CD14-positive monocyte (primary cell): ENCODE data around the gene SYNE4. TPM values are rescaled to one million over a fixed set of nuclear protein-coding genes. Genes with fewer than 3 reads are reported as not detected.

Experiments used
- DNase-seq, 3 donors: peaks; one replicate each; pipeline ENCODE4 v3.0.0-alpha.2; 2011 to 2022
- H2AFZ ChIP-seq: 2 replicates; pipeline ENCODE4 v1.6.0; 2012; ENCODE audit warnings: mild to moderate bottlenecking, low read depth, low read length, inconsistent platforms; ENCODE audit not compliant: insufficient read depth, poor library complexity, severe bottlenecking
- H3K27ac ChIP-seq, 2 donors: 1 replicate in 1 of 2; 2 replicates in 1 of 2; pipeline ENCODE4 v1.5.1; 2012 to 2013; ENCODE audit warnings: low read length in 2 of 2, control low read depth in 1 of 2, inconsistent platforms in 1 of 2, low read depth in 1 of 2, mild to moderate bottlenecking in 1 of 2
- H3K27me3 ChIP-seq, 2 donors: one replicate each; pipeline versions ENCODE4 v1.6.0 to v1.6.1; 2011 to 2013; ENCODE audit warnings: low read length in 2 of 2; ENCODE audit not compliant: control insufficient read depth in 2 of 2, insufficient read depth in 2 of 2
- H3K36me3 ChIP-seq, 2 donors: replicated peaks in 1 of 2; 1 replicate in 1 of 2; 2 replicates in 1 of 2; pipeline versions ENCODE4 v1.5.1 to v1.6.1; 2012 to 2013; ENCODE audit warnings: low read length in 2 of 2, control low read depth in 1 of 2, inconsistent platforms in 1 of 2, mild to moderate bottlenecking in 1 of 2; ENCODE audit not compliant: insufficient read depth in 2 of 2, control insufficient read depth in 1 of 2
- H3K4me1 ChIP-seq, 2 donors: 1 replicate in 1 of 2; 2 replicates in 1 of 2; pipeline versions ENCODE4 v1.5.1 to v1.6.1; 2012 to 2013; ENCODE audit warnings: low read length in 2 of 2, control low read depth in 1 of 2, inconsistent platforms in 1 of 2, mild to moderate bottlenecking in 1 of 2, moderate library complexity in 1 of 2; ENCODE audit not compliant: insufficient read depth in 2 of 2, control insufficient read depth in 1 of 2
- H3K4me2 ChIP-seq: replicated peaks from 2 replicates; pipeline ENCODE3; 2012; ENCODE audit warnings: low read length, moderate library complexity, mild to moderate bottlenecking; ENCODE audit not compliant: poor library complexity, severe bottlenecking; ENCODE audit errors: extremely low read depth
- H3K4me3 ChIP-seq, 3 experiments: fragments of 200-600 bp in 1 of 3; sonication (generic) in 1 of 3; replicated peaks in 1 of 3; 1 replicate in 2 of 3; 2 replicates in 1 of 3; pipeline ENCODE4 v1.5.1; 2011 to 2013; ENCODE audit warnings: low read length in 3 of 3, mild to moderate bottlenecking in 3 of 3, control low read depth in 2 of 3, low read depth in 2 of 3, inconsistent platforms in 1 of 3, moderate library complexity in 1 of 3
- H3K79me2 ChIP-seq: 2 replicates; pipeline ENCODE4 v1.6.0; 2012; ENCODE audit warnings: mild to moderate bottlenecking, control low read depth, inconsistent platforms, low read length, moderate library complexity; ENCODE audit not compliant: insufficient read depth
- H3K9ac ChIP-seq: 2 replicates; pipeline ENCODE4 v1.6.0; 2017; ENCODE audit warnings: low read length, mild to moderate bottlenecking; ENCODE audit not compliant: insufficient read depth, poor library complexity, severe bottlenecking
- H3K9me3 ChIP-seq, 2 donors: replicated peaks in 1 of 2; 1 replicate in 1 of 2; 2 replicates in 1 of 2; pipeline versions ENCODE4 v1.5.1 to v1.6.1; 2012 to 2013; ENCODE audit warnings: low read length in 2 of 2, control low read depth in 1 of 2; ENCODE audit not compliant: control insufficient read depth in 1 of 2, insufficient read depth in 1 of 2
- H4K20me1 ChIP-seq: 2 replicates; pipeline ENCODE4 v1.6.0; 2012; ENCODE audit warnings: mild to moderate bottlenecking, low read length, control low read depth, moderate library complexity; ENCODE audit not compliant: insufficient read depth
- H3K27ac Mint-ChIP-seq, 7 donors: one replicate each; pipeline ENCODE4 v1.8.0; 2020; ENCODE audit warnings: mild to moderate bottlenecking in 7 of 7, mixed read lengths in 7 of 7, moderate library complexity in 6 of 7, inconsistent platforms in 2 of 7
- H3K27me3 Mint-ChIP-seq, 3 donors: one replicate each; pipeline ENCODE4 v1.8.0; 2021 to 2022; ENCODE audit warnings: low read depth in 3 of 3, mild to moderate bottlenecking in 3 of 3, mixed read lengths in 3 of 3, moderate library complexity in 3 of 3, inconsistent platforms in 1 of 3
- H3K36me3 Mint-ChIP-seq, 2 donors: one replicate each; pipeline ENCODE4 v1.8.0; 2020; ENCODE audit warnings: mixed read lengths in 2 of 2, inconsistent platforms in 1 of 2, mild to moderate bottlenecking in 1 of 2
- H3K4me1 Mint-ChIP-seq: one replicate; pipeline ENCODE4 v1.8.0; 2020; ENCODE audit warnings: mild to moderate bottlenecking, mixed read lengths
- H3K4me3 Mint-ChIP-seq, 2 donors: one replicate each; pipeline ENCODE4 v1.8.0; 2020; ENCODE audit warnings: mild to moderate bottlenecking in 2 of 2, mixed read lengths in 2 of 2, moderate library complexity in 1 of 2
- H3K9me3 Mint-ChIP-seq, 7 donors: one replicate each; pipeline ENCODE4 v1.8.0; 2020 to 2022; ENCODE audit warnings: mixed read lengths in 7 of 7, mild to moderate bottlenecking in 6 of 7, moderate library complexity in 6 of 7, inconsistent platforms in 2 of 7
- CTCF ChIP-seq: fragments of 200-600 bp; IDR thresholded peaks from one replicate; pipeline ENCODE4 v1.8.0; 2022; ENCODE audit warnings: antibody characterized with exemption, mild to moderate bottlenecking
- WGBS: methylation state at CpG from one replicate; pipeline ENCODE4 v1.1.5; 2013; ENCODE audit warnings: missing lambda C conversion rate; ENCODE audit not compliant: insufficient coverage; 5-methylcytosine and 5-hydroxymethylcytosine counted together
- intact Hi-C, 2 donors: fragments of 100-400 bp; cut with micrococcal nuclease; formaldehyde crosslinking; loops; one replicate each; pipeline versions ENCODE4 v1.15.0 to v1.15.1; 2023
- polyA plus RNA-seq, 3 donors: library from polyadenylated mRNA; depleted of rRNA in 1 of 3; unstranded in 2 of 3; stranded (reverse) in 1 of 3; fragments of 300-500 nt in 2 of 3; fragments of >200 nt in 1 of 3; fragmentation: Illumina TruSeq in 2 of 3; gene quantifications; 1 replicate in 2 of 3; 2 replicates in 1 of 3; pipeline ENCODE4 v1.2.3, GENCODE V29; 2012 to 2021

SYNE4 gene
- polyA plus RNA-seq, 3 donors: 0.76 TPM; not detected in 2

- Histone ChIP-seq H3K36me3 (peaks cover 11 to 25% of the 10 kb centered on the region in 2 donors), H3K27me3 (no peaks in the 10 kb centered on the region), H3K4me1 (peaks cover 23 to 28% of the 10 kb centered on the region in 2 donors), H3K4me2 (no peak overlapping the region), H4K20me1 (peaks cover 32% of the 10 kb centered on the region), H3K79me2 (peaks cover 34% of the 10 kb centered on the region), H3K4me3 (peak overlapping the region in 1 of 3 experiments; percentile 85), H2AFZ (no peak overlapping the region), H3K9ac (peak overlapping the region; percentile 79), H3K27ac (no peak overlapping the region), H3K9me3 (no peaks in the 10 kb centered on the region)
- TF ChIP-seq CTCF: no peak
- Mint-ChIP-seq H3K4me1 (peaks cover 28% of the 10 kb centered on the region), H3K36me3 (peaks cover 13 to 28% of the 10 kb centered on the region in 2 donors), H3K9me3 (no peaks in the 10 kb centered on the region), H3K4me3 (no peak overlapping the region), H3K27ac (peak overlapping the region in 1 of 7 donors; percentile 24), H3K27me3 (peaks cover 3 to 4% (median 3%) of the 10 kb centered on the region in 3 donors)
- WGBS: 98% methylated on average over 5 of the region's 8 CpGs
- intact Hi-C loops: loop anchor here in 1 of 2 donors (5.0 kb wide), 1 partner anchor 56 kb away; the partner anchor contains the start of genes THAP8 and WDR62
- DNase-seq: no peak
Measured at GRCh38 chr19:35996777-35997176, 11.8 kb downstream of the SYNE4 start.

DNA sequence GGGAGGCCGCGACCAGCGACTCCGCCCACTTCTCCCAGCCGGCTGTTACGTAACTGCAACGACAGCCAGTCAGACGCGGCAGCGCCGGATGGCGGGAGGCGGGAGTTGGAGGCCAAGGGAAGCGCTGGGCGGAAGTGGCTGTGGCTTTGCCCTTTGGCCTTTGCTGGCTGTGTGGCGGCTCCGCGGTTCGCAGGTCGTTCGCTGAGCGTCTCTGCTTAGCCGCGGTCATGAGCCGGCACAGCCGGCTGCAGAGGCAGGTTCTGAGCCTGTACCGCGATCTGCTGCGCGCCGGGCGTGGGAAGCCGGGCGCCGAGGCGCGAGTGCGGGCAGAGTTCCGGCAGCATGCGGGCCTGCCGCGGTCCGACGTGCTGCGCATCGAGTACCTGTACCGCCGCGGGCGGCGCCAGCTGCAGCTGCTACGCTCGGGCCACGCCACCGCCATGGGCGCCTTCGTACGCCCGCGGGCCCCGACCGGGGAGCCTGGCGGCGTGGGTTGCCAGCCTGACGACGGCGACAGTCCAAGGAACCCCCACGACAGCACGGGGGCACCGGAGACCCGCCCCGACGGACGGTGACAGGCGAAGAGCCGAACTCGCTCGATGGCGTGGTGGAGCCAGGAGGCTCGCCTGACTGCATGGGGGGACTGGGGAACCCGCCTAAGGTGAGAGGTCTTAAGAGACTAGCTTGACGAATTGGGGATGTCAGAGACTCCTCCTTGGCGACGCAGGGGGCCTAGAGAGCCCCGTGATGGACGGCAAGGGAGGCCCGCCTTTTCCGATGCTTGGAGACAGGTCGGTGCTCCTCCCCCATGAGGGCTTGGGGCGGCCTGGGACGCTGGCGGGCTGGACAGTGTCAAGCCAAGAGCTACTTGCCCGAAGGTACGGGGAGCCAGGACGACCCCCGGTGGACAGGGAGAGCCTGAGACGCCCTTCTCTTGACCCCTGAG, 13.3 kb downstream of the SYNE4 start, which contains the start of gene SDHAF1:
Gene SDHAF1 (plus strand): TSS at position 141 of the 946 bp plus-strand sequence. CDS start 87 bp downstream, at position 228.
- Histone ChIP-seq H3K27me3 (no peaks in the 10 kb centered on the region), H3K27ac (peak within 1 kb of the TSS; percentile 27 to 76), H3K4me3 (peak within 1 kb of the TSS; percentile 52 to 85 (median 73)), H3K4me2 (peak within 1 kb of the TSS; percentile 91), H3K79me2 (peaks cover 34% of the 10 kb centered on the region), H3K9ac (peak within 1 kb of the TSS; percentile 79), H2AFZ (peak within 1 kb of the TSS; percentile 94), H3K4me1 (peaks cover 27 to 28% of the 10 kb centered on the region in 2 donors), H4K20me1 (peaks cover 28% of the 10 kb centered on the region), H3K36me3 (peaks cover 8 to 16% of the 10 kb centered on the region in 2 donors), H3K9me3 (no peaks in the 10 kb centered on the region)
- Mint-ChIP-seq H3K36me3 (peaks cover 9 to 15% of the 10 kb centered on the region in 2 donors), H3K4me1 (peaks cover 34% of the 10 kb centered on the region), H3K27ac (peak within 1 kb of the TSS; percentile 85 to 95 (median 87)), H3K4me3 (peak within 1 kb of the TSS; percentile 88 to 95), H3K27me3 (peaks cover 2 to 4% (median 3%) of the 10 kb centered on the region in 3 donors), H3K9me3 (peaks cover 0 to 3% (median 0%) of the 10 kb centered on the region in 7 donors)
- TF ChIP-seq CTCF: no peak
- WGBS: under 1% methylated on average over 95 of the region's 97 CpGs
- intact Hi-C loops: loop anchor here in 1 of 2 donors (5.0 kb wide), 1 partner anchor 57 kb away; the partner anchor contains the start of genes THAP8 and WDR62
- DNase-seq: peak; percentile 93 to 96 (median 94)
